ENCODE results near the gene KIF23.

KIF23 gene

GRCh38 chr15:69489073-69489571, 75.0 kb downstream of the KIF23 start:
- no peak for DNase-seq (ENCODE audit: low read depth in 2 of 2, low spot score in 1 of 2)

DNA sequence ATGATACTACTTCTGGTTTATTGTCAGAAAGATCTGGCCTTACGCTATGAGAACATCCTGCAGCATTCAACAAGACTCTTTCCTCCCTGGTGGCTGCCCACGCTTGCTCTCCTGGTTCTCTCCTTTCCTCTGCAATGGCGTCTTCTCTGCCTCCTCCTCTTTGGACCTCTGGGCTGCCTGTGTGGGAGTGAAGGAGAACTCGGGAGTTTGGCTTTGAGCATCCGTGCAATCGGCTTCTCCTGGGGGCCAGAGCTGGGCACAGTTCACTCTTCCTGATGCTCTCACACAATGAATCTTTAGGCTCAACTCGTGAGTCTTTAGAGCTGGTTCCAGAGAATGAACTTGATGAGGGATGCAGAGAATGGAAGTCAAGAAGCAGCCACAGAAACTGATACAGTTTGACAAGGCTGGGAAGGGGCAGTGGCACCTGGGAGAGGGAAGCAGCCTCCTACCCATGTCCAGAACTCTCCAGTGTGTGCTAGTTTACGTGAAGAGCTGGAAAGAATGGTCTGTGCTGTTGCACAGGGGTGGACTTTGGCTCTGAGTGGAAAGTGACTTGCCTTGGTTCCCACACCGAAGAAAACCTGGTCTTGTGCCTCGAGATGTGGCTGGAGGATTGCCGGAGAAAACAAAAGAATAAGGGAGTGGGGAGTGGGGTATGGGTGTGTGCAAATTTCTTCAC, 76.3 kb downstream of the KIF23 start:
- DNase-seq (ENCODE audit: low read depth in 2 of 2, low spot score in 1 of 2) = no peak

GRCh38 chr15:69491038-69491505, 76.9 kb downstream of the KIF23 start:
- no peak for DNase-seq (ENCODE audit: low read depth in 2 of 2, low spot score in 1 of 2)

DNA sequence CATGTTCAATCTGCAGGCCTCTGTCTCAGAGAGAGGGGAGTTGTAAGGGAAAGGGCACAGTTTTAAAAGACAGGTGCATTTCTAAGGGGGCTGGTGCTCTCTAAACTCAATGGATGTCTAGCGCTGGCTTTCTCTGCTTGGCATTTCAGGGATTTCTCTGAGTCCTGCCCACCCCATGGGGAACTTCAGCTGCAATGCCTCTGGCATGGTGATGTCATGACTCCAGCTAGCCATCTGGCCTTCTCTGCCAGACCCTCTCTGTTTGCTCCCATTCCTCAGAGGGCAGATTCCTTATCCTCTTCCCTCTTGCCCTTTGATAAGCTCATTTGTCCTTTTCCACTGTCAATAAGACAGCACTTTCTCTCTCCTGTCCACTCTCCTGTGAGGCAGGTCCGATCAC, 79.3 kb downstream of the KIF23 start:
- no peak for DNase-seq (ENCODE audit: low read depth in 2 of 2, low spot score in 1 of 2)

GRCh38 chr15:69496001-69496400, 81.9 kb downstream of the KIF23 start:
- DNase-seq (ENCODE audit: low read depth in 2 of 2, low spot score in 1 of 2) = no peak

DNA sequence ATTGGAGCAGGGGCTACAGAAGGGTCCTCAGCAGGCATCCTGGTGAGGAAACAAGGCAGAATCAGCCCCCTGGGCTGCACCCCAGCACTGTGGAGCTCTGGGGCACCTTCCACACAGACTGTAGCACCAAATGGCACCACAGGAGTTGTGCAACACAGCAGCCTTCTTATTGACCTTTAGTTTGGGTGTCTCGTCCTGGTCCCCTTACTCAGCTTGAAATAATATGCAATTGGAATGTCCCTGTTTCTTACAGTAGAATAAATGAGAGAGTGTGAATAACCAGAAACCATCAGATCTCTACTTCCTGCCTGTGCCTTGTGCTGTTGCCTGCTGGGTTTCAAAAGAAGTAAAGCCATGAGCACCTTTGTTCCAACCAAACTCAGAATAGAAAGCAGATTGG, 82.9 kb downstream of the KIF23 start:
- no peak for DNase-seq (ENCODE audit: low read depth in 2 of 2, low spot score in 1 of 2)

DNA sequence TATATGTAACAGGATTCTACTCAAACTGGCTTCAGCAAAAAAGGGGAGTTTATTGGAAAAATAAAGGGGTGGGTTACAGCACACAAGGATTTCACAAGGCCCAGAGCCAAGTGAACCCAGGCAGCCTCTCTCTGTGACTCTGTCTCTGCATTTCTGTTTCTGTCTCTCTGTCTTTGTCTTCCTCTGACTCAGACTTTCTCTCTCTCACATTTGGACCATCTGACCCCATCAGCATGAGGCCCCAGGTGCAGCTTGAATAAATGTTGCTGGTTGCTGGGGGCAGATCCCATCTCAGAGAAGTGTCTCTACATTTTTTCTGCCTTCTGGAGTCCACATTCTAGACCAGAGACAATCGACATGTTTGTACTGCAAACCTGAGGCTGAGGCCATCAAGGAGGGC, 83.5 kb downstream of the KIF23 start:
- DNase-seq (ENCODE audit: low read depth in 2 of 2, low spot score in 1 of 2) = no peak

Data from stimulated activated CD8-positive, alpha-beta memory T cell treated with anti-CD3 and anti-CD28 coated beads, Interleukin-4, amount 100 ng/mL, for 4 hours (primary cell).